HG03378 (cell line): Measurements from ENCODE around the gene CAMK1D.

Source experiments
- ATAC-seq: cut with Tn5 transposase; IDR thresholded peaks from one replicate; pipeline ENCODE4 v1.9.1; 2021; ENCODE audit warnings: mild to moderate bottlenecking, moderate library complexity; ENCODE audit not compliant: unreplicated experiment

CAMK1D gene

GRCh38 chr10:12510984-12511383, 161.6 kb downstream of the CAMK1D start:
- ATAC-seq: no peak

- no peak for ATAC-seq
Observed at GRCh38 chr10:12511651-12512050, 162.3 kb downstream of the CAMK1D start.

DNA sequence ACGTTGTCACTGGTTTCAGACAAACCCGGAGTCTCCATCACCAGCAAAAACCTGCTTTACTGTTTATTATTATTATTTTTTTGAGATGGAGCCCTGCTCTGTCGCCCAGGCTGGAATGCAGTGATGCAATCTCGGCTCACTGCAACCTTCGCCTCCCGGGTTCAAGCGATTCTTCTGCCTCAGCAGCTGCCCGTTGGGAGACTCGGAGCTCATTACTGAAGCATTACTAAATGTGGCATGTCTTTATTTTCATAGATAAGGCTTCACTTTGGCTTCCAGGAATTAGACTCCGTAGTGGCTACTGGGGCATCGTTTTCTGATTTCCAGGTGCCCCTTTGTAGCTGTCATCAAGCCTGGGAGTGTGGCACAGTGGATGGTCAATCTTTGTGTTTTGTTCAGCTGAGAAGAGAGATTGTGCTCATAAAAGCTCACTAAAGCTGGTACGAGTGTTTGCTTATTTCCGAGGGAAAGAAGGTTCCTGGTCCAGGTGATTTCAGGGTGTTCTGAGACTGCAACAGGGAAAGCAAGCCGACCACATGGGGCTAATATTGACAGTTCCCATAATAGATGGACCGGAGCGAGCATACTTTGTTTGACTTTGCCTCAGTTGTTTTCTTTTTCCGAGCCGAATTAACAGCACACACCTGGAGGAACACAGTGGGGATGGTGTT, 163.1 kb downstream of the CAMK1D start:
- ATAC-seq: no peak

DNA sequence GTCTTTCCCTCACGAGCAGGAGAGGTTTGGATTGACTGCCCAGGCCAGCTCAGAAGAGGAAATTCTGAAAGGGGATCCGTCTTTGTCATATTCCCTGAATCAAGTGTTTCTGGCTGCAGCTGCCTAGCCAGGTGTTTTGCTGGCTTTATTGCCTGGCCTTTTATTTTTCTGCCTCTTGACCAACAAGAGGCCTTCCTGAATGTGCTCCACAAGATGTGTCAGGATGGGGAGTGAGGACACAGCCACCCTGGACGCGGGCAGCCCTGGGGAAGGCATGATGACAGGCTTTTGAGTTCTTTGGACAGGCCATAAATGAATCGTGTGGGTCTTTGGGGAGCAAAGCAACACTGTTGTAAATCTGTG, 163.6 kb downstream of the CAMK1D start:
- no peak for ATAC-seq

GRCh38 chr10:12513775-12514673, 164.7 kb downstream of the CAMK1D start:
- no peak for ATAC-seq

DNA sequence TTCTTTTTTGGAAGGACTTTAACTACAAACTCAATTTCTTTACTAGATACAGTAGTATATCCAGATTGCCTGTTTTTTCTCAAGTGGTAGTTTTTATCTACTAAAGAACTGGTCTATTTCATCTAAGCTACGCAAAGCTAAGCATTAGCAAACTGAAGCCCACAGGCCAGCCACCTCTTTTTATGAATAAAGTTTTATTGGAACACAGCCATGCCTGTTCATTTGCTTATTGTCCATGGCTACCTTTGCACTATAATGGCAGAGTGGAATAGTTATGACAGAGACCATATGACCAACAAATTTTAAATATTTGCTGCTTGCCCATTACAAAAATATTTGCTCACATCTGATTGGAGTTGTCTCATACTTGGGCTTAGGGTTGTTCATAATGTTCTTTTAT, 168.7 kb downstream of the CAMK1D start:
- ATAC-seq: no peak

GRCh38 chr10:12521423-12521822, 172.1 kb downstream of the CAMK1D start:
- ATAC-seq: no peak

- ATAC-seq: no peak
Observed at GRCh38 chr10:12526311-12526710, 177.0 kb downstream of the CAMK1D start.

DNA sequence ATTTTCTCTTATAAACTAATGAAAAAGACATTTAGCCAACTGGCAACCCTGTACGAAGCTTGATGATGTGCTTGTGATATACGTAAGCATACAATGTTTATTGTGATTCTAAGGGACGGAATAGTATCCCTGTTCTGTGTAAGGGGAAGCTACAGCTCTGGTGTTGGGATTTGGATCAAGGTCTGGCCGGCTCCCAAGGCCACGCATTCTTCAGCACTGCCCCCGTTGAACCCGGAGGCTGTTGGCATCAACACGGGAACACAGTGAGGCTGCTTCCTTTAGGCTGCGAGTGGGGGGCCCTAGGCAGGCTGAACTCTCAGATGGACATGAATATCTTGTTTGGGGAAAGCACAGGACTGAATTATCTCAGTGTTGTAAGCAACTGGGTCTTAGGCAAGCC, 180.6 kb downstream of the CAMK1D start:
- no peak for ATAC-seq

- no peak for ATAC-seq
Observed at GRCh38 chr10:12531305-12532220, 182.2 kb downstream of the CAMK1D start.

DNA sequence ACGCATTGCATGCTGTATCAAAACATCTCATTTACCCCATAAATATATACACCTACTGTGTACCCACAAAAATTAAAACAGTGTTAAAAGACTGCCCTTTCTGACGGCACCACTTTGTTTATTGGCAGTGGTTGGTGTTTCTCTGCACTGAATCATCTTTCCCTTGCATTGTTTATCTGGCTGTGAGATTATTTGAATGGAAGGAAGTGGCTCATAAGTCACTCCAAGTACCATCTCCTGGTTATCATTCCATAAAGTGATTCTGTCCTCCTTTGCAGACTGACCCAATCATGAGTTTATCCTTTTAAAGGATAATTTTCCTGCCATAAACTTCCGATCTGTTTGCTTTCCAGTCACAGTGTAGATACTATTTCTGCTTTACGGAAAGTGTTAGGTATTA, 183.8 kb downstream of the CAMK1D start:
- no peak for ATAC-seq

GRCh38 chr10:12533723-12534122, 184.4 kb downstream of the CAMK1D start:
- no peak for ATAC-seq

DNA sequence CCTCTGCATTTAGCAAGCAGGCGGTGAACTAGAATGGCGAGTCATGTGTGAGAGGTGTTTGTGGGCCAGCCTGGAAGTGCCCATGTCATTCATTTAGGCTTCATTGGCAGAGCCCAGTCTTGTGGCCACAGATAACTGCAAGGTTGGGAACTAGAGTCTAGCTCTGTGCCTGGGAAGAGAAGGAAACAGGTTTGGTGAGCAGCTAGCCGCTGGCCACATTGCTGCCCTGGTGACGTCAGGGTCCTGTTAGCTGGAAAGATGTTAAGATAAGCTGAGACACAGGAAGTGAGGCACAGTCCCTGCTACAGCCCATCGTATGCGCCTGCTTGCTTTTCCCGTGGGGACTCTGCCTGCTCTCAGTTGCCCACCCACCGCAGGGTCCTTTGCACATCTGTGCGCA, 185.5 kb downstream of the CAMK1D start:
- ATAC-seq: no peak

DNA sequence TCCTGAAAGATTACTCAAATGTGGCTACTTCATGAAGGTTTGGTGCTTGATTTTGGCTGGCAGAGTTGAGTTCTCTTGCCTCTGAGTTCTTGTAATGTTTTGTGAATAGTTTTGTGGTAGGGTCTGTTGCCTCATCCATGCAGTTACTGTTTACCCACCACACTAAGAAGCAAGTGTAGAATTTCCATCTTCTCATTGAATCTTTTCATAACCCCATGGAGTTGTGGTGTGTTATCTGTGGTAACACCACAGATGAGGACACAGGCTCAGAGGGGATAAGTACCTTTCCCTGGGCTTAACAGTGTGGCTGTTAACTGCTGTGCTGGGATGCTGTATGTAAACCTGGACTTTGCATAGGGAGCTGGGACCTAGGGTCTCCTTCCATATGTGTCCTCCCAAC, 186.3 kb downstream of the CAMK1D start:
- no peak for ATAC-seq

GRCh38 chr10:12538491-12538995, 189.2 kb downstream of the CAMK1D start:
- ATAC-seq: no peak

DNA sequence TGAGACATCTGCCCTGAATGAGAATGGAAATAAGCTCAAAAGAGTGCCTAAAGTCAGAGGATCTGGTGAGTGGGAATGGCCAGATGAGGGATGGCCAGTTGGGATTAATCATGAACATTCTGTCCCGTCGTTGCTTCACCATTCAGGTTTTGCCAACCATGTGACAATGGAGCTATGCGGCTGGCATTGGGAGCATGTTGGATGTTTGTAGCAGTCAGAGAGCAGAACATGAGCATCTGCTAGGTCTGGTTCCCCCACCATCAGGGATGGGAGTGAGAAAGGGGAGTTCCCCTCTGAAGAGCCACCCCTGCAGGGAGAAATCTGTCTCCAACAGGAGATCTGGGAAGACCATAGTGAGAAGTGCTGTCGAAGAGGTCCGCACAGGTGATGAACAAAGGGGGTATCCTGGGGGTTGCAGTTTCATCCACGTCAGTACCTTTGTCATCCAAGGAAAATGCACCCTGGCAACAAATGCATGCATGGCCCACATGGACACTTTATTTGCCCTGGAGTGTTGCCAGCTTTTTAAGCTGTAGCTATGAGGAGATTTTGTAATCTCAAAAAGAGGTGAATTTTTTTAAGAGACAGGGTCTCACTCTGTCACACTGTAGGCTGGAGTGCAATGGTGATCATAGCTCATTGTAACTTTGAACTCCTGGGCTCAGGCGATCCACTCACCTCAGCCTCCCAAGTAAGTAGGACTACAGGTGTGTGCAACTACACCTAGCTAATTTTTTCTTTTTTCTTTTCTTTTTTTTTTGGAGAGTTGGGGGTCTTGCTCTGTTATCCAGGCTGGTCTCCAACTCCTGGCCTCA, 190.2 kb downstream of the CAMK1D start:
- no peak for ATAC-seq

- ATAC-seq: no peak
Observed at GRCh38 chr10:12540341-12540781, 191.0 kb downstream of the CAMK1D start.

DNA sequence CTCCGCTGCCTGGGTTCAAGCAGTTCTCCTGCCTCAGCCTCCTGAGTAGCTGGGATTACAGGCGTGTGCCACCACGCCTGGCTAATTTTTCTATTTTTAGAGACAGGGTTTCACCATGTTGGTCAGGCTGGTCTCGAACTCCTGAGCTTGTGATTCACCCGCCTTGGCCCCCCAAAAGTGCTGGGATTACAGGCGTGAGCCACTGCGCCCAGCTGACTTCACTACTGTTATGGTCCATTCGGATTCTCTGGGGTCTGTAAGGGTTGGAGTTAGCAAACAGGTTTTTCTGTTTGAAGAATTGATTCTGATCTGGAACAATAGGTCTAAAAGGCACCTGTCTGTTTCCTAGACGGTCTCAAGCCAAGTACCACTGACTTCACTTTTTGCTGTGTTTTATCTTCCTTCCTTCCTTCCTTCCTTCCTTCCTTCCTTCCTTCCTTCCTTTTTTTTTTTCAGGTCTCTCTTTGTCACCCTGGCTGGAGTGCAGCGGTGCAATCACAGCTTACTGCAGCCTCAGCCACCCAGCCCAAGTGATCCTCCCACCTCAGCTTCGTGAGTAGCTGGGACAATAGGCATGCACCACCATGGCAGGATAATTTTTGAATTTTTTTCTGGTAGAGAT, 192.2 kb downstream of the CAMK1D start:
- no peak for ATAC-seq

DNA sequence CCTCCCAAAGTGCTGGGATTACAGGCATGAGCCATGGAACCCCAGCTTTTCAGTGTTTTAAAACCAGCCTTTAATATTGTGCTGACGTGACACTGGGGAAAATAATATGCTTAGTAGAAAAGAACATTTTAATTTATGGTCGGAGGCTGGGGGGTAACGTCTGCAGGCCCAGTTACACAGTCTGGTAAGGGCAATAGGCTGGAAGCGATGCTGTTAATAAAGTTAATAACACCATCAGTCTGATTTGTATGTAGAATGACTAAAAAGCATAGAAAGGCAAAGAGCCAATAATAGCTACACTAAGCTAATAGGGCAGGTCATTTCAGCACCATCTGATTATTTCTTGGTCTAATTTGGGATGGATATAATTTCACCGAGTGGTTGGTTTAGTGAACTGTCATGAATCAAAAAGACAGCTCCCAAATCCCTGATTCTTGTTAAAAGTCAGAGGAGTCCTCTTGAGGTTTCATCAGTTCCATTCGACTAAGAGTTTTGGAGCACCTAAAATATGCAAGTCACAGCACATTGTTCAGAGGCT, 192.9 kb downstream of the CAMK1D start:
- no peak for ATAC-seq

GRCh38 chr10:12543589-12543988, 194.2 kb downstream of the CAMK1D start:
- ATAC-seq: no peak
